OCI-LY7 (cell line): ENCODE results near the gene TMEM185B.

Experiments used
- CTCF ChIP-seq: fragments of 200-600 bp; sonication (generic); conservative IDR thresholded peaks from 2 replicates; pipeline ENCODE4 v1.5.1; 2014; ENCODE audit warnings: mild to moderate bottlenecking, antibody characterized with exemption, low read length, moderate library complexity, mixed read lengths
- EZH2phosphoT487 ChIP-seq: fragments of 200-600 bp; sonication (generic); IDR thresholded peaks from 2 replicates; pipeline ENCODE4 v1.6.1; 2018; ENCODE audit warnings: low read depth, borderline replicate concordance, mild to moderate bottlenecking, mixed run types, antibody characterized with exemption, low read length, moderate library complexity, mixed read lengths

GRCh38 chr2:120218181-120218580 is 5.0 kb downstream of the TMEM185B start:
- TF ChIP-seq CTCF = no peak
- TF ChIP-seq EZH2phosphoT487 = no peak
